Activated CD8-positive, alpha-beta memory T cell treated with anti-CD3 and anti-CD28 coated beads, Interleukin-2, amount 50 U/mL, for 24 hours (primary cell): ENCODE measurements around the gene MMP26.
"Not testable (repeated sequence)": the region's sequence is repeated elsewhere in the genome, so short reads cannot be mapped to it uniquely, and the experiment has no call there.

Experiments
- DNase-seq: peaks from one replicate; pipeline ENCODE4 v3.0.0-alpha.2; 2020; ENCODE audit errors: extremely low read depth

Gene MMP26

GRCh38 chr11:4722616-4723534 is 18.3 kb downstream of the MMP26 start:
- not testable (repeated sequence) for DNase-seq

GRCh38 chr11:4727171-4727570 is 22.6 kb downstream of the MMP26 start:
- DNase-seq: no peak

DNA sequence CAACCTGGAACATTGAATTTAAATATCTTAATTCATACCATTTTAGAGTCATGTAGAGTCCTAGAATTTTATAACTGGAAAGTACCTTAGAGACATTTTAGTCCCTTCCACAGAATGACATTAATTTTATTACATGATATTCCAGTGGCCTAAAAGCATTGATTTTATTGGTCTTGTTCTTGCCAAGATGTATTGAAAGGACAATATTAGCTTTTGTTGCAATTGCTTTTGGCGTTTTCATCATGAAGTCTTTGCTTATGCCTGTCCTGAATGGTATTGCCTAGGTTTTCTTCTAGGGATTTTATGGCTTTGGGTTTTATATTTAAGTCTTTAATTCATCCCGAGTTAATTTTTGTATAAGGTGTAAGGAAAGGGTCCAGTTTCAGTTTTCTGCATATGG is 36.2 kb downstream of the MMP26 start:
- no peak for DNase-seq

DNA sequence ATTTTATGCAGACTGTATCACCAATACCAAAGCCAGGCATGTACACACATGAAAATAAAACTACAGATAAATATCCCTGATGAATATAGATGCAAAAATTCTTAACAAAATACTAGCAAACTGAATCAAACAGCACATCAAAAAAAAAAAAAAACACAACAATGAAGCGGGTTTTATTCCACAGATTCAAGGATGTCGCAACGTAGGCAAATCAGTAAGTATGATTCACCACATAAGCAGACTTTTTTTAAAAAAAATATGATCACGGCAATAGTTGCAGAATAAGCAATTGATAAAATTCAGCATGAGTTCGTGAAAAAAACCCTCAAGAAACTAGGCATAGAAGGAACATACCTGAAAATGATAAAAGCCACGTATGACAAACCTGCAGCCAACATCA is 43.9 kb downstream of the MMP26 start:
- no peak for DNase-seq

DNA sequence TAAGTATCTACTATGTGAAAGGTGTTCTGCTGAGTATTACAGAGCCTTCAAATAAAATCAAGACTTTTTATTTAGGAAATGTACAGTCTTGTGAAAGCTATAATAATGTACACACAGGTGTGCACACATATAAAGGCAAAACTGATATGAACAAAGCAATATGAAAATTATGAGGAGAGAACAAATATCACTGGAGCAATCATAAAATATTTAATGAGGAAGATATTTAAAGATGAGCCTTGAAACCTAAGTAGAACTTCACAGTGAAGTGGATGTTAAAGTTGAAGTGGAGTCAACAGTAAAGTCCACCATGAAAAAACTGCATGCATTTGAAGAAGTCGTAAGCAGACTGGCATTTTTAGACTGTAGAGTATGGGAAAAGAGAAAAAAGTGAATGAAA is 46.6 kb downstream of the MMP26 start:
- DNase-seq: no peak
